Transverse colon (tissue), 4 donors: ENCODE data around the gene NR2E3. TPM values are rescaled to one million over a fixed set of nuclear protein-coding genes. Genes with fewer than 3 reads are reported as not detected.

ENCODE experiments used
- DNase-seq: peaks from one replicate; pipeline ENCODE4 v3.0.0-alpha.2; 2019
- H3K27ac ChIP-seq, 4 donors: fragments of 200-600 bp; sonication (generic); 2 replicates each; pipeline ENCODE4 v1.5.1; 2016 to 2018; ENCODE audit warnings: inconsistent platforms in 4 of 4
- H3K27me3 ChIP-seq: fragments of 200-600 bp; sonication (generic); 2 replicates; pipeline ENCODE4 v1.5.1; 2017; ENCODE audit warnings: inconsistent platforms
- H3K36me3 ChIP-seq, 4 donors: fragments of 200-600 bp; sonication (generic); 2 replicates each; pipeline ENCODE4 v1.5.1; 2017 to 2019; ENCODE audit warnings: inconsistent platforms in 4 of 4
- H3K4me1 ChIP-seq, 4 donors: fragments of 200-600 bp; sonication (generic); 2 replicates each; pipeline ENCODE4 v1.5.1; 2017 to 2020; ENCODE audit warnings: inconsistent platforms in 4 of 4
- H3K4me3 ChIP-seq, 4 donors: fragments of 200-600 bp; sonication (generic); 1 replicate in 1 of 4; 2 replicates in 3 of 4; pipeline versions ENCODE4 v1.5.1 to v1.6.1; 2017 to 2019; ENCODE audit warnings: inconsistent platforms in 4 of 4
- H3K9me3 ChIP-seq, 2 donors: fragments of 200-600 bp; sonication (generic); 2 replicates each; pipeline ENCODE4 v1.5.1; 2017 to 2019; ENCODE audit warnings: inconsistent platforms in 2 of 2
- CTCF ChIP-seq, 5 experiments: fragments of 200-600 bp in 3 of 5; fragments of 450-650 bp in 2 of 5; sonication (generic) in 3 of 5; IDR thresholded peaks; 1 replicate in 2 of 5; 2 replicates in 3 of 5; pipeline ENCODE4 v1.5.1; 2016 to 2017; ENCODE audit warnings: antibody characterized with exemption in 5 of 5, inconsistent platforms in 3 of 5, mild to moderate bottlenecking in 2 of 5, moderate library complexity in 1 of 5
- EP300 ChIP-seq: sonication (generic); formaldehyde crosslinking; IDR thresholded peaks from one replicate; pipeline ENCODE4 v1.6.1; 2017; ENCODE audit warnings: antibody characterized with exemption, low read depth
- POLR2A ChIP-seq: fragments of 450-650 bp; IDR thresholded peaks from one replicate; pipeline ENCODE4 v1.6.1; 2016; ENCODE audit warnings: antibody characterized with exemption, mild to moderate bottlenecking, moderate library complexity
- POLR2AphosphoS5 ChIP-seq, 3 donors: sonication (generic); formaldehyde crosslinking; IDR thresholded peaks; one replicate each; pipeline ENCODE4 v1.6.1; 2016; ENCODE audit warnings: antibody characterized with exemption in 3 of 3
- WGBS, 2 donors: methylation state at CpG; one replicate each; pipeline ENCODE4 v1.1.5; 2018; ENCODE audit warnings: low coverage in 1 of 2; 5-methylcytosine and 5-hydroxymethylcytosine counted together
- in situ Hi-C, 4 donors: fragments of 200-750 bp; cut with MboI; loops; one replicate each; pipeline versions ENCODE4 v1.15.0 to v1.15.1; 2017; ENCODE audit warnings: low sequenced_read_pairs in 3 of 4, low pct_ligation_motif_present in 1 of 4, low pct_unique_long_range_greater_than_20kb in 1 of 4
- intact Hi-C: fragments of 100-400 bp; cut with DNase I; formaldehyde crosslinking; loops from one replicate; pipeline ENCODE4 v1.15.1; 2023; ENCODE audit warnings: low total_unique reads
- total RNA-seq, 4 donors: library from RNA; depleted of rRNA; stranded (reverse); fragments of >200 nt; gene quantifications; one replicate each; pipeline ENCODE4 v1.1.0, GENCODE V29; 2016

Gene NR2E3
- total RNA-seq, 4 donors from 2014 or later: 0.55 to 0.95 TPM; not detected in 2

DNA sequence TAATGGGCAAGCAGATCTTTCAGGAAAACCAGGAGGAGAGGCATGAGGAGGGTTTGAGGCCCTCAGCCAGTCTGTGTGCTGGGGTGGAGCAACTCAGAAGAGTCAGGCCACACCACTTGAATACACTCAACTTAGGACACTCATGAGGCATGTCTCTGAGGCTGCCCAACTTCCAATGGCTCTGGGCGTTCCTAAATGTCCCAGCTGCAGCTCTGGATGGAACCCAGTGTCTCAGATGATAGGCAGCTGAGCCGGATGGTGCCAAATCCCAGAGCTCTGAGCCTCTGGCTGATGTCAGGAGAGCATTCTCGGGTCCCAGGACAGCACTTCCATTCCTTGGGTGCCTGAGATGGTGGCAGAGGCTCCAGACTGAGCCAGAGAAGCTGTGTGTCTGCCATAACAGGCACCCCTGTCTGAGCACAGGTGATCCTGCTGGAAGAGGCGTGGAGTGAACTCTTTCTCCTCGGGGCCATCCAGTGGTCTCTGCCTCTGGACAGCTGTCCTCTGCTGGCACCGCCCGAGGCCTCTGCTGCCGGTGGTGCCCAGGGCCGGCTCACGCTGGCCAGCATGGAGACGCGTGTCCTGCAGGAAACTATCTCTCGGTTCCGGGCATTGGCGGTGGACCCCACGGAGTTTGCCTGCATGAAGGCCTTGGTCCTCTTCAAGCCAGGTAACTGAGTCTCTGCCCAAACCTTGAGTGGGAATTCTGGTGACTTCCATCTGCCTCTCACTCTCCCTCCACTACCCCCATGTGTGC is 2.8 kb downstream of the NR2E3 start:
- TF ChIP-seq CTCF (IDR thresholded peaks at IDR 0.05) (no peak), POLR2AphosphoS5 (IDR thresholded peaks at IDR 0.05) (no peak), EP300 (no peak), POLR2A (no peak)
- DNase-seq: no peak
- Histone ChIP-seq H3K27ac (no peak overlapping the region), H3K9me3 (no peaks in the 10 kb centered on the region), H3K4me3 (no peak overlapping the region), H3K27me3 (no peaks in the 10 kb centered on the region), H3K4me1 (peaks cover 0 to 2% (median 0%) of the 10 kb centered on the region in 4 donors), H3K36me3 (no peaks in the 10 kb centered on the region)
- 83% methylated on average over 16 of the region's 16 CpGs; no CpG with 5 or more reads in 1 of the 2 donors for WGBS, 2 donors
- in situ Hi-C loops: loop anchor here in 1 of 4 donors (25.0 kb wide), 1 partner anchor 349 kb away; no protein-coding TSS in a partner anchor
- intact Hi-C loops: no loop called here

DNA sequence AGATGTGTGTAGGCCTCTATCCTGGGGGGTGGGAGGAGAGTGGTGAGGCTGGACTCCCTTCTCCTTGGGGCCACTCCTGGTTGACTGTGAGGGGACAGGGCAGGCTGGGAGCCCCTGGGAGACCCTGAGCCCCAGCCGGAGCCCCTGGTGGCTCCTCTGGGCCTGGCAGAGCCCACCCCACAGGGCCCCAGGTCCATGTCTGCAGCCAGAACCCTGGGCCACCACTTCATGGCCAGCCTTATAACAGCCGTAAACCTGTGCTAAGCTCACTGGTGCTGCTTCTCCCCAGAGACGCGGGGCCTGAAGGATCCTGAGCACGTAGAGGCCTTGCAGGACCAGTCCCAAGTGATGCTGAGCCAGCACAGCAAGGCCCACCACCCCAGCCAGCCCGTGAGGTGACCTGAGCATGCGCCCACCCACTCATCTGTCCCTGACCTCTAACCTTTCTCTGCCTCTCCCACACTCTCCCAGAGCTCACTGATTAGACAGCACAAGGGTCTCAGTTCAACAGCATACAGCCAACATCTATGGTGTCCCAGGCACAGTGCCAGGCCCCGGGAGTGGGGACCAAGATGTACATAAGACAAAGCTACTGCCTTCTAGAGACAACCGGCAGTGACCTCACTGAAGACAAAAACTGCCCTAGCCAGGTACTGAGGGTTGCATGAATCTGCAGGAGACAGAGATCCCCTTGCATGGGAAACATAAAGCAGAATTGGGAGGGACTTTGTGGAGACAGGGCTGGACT is 3.5 kb downstream of the NR2E3 start:
- Histone ChIP-seq H3K4me3 (no peak overlapping the region), H3K4me1 (peaks cover 0 to 2% (median 0%) of the 10 kb centered on the region in 4 donors), H3K36me3 (no peaks in the 10 kb centered on the region), H3K27me3 (no peaks in the 10 kb centered on the region), H3K9me3 (no peaks in the 10 kb centered on the region), H3K27ac (no peak overlapping the region)
- DNase-seq: no peak
- in situ Hi-C loops (loop anchor here in 1 of 4 donors (25.0 kb wide), 1 partner anchor 348 kb away; no protein-coding TSS in a partner anchor), intact Hi-C loops (no loop called here)
- 84 to 88% methylated on average over 2 to 9 of the region's 9 CpGs for WGBS, 2 donors
- TF ChIP-seq POLR2AphosphoS5 (IDR thresholded peaks at IDR 0.05): no peak
- no peak for TF ChIP-seq EP300
- no peak for TF ChIP-seq POLR2A
- no peak for TF ChIP-seq CTCF (IDR thresholded peaks at IDR 0.05)

GRCh38 chr15:71815301-71815700 is 4.9 kb downstream of the NR2E3 start:
- intact Hi-C loops: no loop called here
- no peak overlapping the region for H3K27ac ChIP-seq
- WGBS, 2 donors: 87 to 93% methylated on average over 3 of the region's 3 CpGs

More at GRCh38 chr15:71815301-71815700, 4.9 kb downstream of the NR2E3 start:
- Histone ChIP-seq H3K9me3 (peaks cover 0 to 6% of the 10 kb centered on the region in 2 donors), H3K4me1 (peaks cover 0 to 2% (median 0%) of the 10 kb centered on the region in 4 donors), H3K36me3 (no peaks in the 10 kb centered on the region), H3K4me3 (no peak overlapping the region), H3K27me3 (no peaks in the 10 kb centered on the region)
- in situ Hi-C loops: loop anchor here in 1 of 4 donors (25.0 kb wide), 1 partner anchor 347 kb away; no protein-coding TSS in a partner anchor
- TF ChIP-seq POLR2A: no peak
- no peak for TF ChIP-seq POLR2AphosphoS5 (IDR thresholded peaks at IDR 0.05)
- no peak for TF ChIP-seq CTCF (IDR thresholded peaks at IDR 0.05)
- TF ChIP-seq EP300: no peak
- no peak for DNase-seq
